Measurements from ENCODE around the gene RPA1.

RPA1 gene

GRCh38 chr17:1829592-1830257 is at the start of gene RPA1, which contains the start of gene SMYD4:
Gene RPA1 (plus strand): TSS chr17:1830005. CDS start chr17:1830094, 89 bp downstream.
Gene SMYD4 (minus strand): TSS chr17:1829902. CDS start chr17:1827994, 1,908 bp downstream.
- DNase-seq (ENCODE audit: low read depth): peak; percentile 82
- H3K4me3 ChIP-seq (ENCODE audit: low read length): peak within 1 kb of the TSS; percentile 91

DNA sequence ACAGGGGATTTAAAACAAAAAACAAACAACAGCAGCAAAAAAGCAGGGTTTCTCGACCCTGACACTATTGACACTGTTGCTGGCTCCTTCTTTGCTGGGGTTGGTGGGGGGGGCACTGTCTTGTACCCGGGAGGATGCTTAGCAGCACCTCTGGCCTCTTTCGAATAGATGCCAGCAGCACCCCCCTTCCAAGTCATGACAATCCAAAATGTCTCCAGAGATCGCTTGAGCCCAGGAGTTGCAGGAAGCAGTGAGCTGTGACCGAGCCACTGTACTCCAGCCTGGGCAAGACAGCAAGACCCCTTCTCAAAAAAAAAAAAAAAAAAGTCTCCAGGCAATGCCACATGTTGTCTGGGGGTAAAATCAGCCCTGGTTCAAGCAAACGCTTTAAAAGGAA is 47.6 kb upstream of the RPA1 start:
- no peak overlapping the region for H3K4me3 ChIP-seq (ENCODE audit: low read length)
- TF ChIP-seq, protein P1, sequence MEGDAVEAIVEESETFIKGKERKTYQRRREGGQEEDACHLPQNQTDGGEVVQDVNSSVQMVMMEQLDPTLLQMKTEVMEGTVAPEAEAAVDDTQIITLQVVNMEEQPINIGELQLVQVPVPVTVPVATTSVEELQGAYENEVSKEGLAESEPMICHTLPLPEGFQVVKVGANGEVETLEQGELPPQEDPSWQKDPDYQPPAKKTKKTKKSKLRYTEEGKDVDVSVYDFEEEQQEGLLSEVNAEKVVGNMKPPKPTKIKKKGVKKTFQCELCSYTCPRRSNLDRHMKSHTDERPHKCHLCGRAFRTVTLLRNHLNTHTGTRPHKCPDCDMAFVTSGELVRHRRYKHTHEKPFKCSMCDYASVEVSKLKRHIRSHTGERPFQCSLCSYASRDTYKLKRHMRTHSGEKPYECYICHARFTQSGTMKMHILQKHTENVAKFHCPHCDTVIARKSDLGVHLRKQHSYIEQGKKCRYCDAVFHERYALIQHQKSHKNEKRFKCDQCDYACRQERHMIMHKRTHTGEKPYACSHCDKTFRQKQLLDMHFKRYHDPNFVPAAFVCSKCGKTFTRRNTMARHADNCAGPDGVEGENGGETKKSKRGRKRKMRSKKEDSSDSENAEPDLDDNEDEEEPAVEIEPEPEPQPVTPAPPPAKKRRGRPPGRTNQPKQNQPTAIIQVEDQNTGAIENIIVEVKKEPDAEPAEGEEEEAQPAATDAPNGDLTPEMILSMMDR (conservative IDR thresholded peaks at IDR 0.05; ENCODE audit: low read length): no peak
- no peak for DNase-seq (ENCODE audit: low read depth)

More at GRCh38 chr17:1829592-1830257, at the start of gene RPA1, which contains the start of gene SMYD4:
- TF ChIP-seq, protein P1 (conservative IDR thresholded peaks at IDR 0.05; ENCODE audit: low read length): no peak

DNA sequence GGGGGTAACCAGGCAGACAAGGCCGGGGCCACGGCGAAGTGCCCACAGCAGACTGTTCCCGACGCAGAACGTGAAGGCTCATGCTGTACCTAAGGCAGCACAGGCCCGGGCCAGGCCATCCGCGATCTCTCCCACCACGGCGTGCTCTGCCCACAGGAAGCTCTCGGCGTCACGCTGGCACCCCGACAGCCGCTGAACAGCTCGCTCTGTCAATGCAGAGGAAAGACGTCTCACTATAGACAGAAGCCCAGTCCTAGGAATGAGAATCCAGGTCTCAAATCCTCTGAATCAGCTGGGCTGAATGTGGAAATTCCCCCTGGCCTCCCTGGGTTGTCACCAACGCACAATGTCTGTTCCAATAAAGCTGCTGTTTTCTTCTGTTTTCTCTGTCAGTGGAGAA is 46.5 kb upstream of the RPA1 start:
- DNase-seq (ENCODE audit: low read depth): peak; percentile 25
- H3K4me3 ChIP-seq (ENCODE audit: low read length): no peak overlapping the region; the same call in 1 of the 2 replicates
- TF ChIP-seq, protein P1 (conservative IDR thresholded peaks at IDR 0.05; ENCODE audit: low read length): no peak

DNA sequence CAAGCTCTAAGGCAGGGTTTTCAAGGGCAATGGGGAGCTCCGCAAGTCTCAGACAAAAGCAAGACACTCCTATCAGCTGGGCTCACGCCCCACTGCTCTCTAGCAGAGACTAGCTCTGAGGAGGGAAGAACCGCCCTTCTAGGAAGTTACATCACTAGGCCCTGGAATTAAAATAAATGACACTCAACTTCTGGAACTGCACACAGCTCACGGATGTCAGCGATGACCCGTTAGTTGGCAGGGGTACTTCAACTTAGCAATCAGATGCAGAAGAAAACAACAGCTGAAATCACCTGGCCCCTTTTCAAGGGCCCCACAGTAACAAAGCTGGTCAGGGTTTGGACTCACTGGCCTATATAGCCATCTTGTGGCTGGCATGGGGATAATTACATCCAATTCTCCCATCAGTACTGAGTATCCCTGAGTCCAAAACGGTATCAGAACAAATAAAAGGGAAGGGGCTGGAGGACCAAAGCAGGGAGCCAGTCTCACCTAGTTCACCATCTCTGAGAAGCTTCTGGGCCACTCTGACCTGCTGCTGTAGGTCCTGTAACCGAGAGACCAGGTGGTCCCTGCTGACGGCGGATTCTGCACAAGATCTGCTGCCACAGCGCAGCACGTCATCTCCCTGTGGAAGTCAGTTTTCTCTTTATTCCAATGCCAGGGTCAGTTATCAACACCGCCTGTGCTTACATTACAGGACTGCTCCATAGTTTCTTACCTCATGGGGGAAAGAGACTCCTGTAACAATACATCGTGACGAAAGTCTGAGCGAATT is 45.8 kb upstream of the RPA1 start:
- DNase-seq (ENCODE audit: low read depth): peak; percentile 98
- TF ChIP-seq, protein P1 (conservative IDR thresholded peaks at IDR 0.05; ENCODE audit: low read length): peak; percentile 84
- peak overlapping the region; percentile 10 for H3K4me3 ChIP-seq (ENCODE audit: low read length)

GRCh38 chr17:1785930-1786329 is 43.9 kb upstream of the RPA1 start:
- TF ChIP-seq, protein P1 (conservative IDR thresholded peaks at IDR 0.05; ENCODE audit: low read length): no peak
- no peak for DNase-seq (ENCODE audit: low read depth)

GRCh38 chr17:1786708-1787107 is 43.1 kb upstream of the RPA1 start:
- no peak overlapping the region for H3K4me3 ChIP-seq (ENCODE audit: low read length)
- DNase-seq (ENCODE audit: low read depth): no peak
- TF ChIP-seq, protein P1 (conservative IDR thresholded peaks at IDR 0.05; ENCODE audit: low read length): no peak

More at GRCh38 chr17:1785930-1786329, 43.9 kb upstream of the RPA1 start:
- no peak overlapping the region for H3K4me3 ChIP-seq (ENCODE audit: low read length)
